Measurements from ENCODE around the gene UPK1B. TPM values are rescaled to one million over a fixed set of nuclear protein-coding genes. Genes with fewer than 3 reads are reported as not detected.

Gene UPK1B
- total and polyA plus RNA-seq, 4 donors: 0.21 to 2.1 (median 0.56) TPM

- H3K9ac ChIP-seq (ENCODE audit: insufficient read depth in 1 of 2, low read length in 2 of 2): no peak overlapping the region
- ATAC-seq (ENCODE audit: insufficient read depth, low FRiP score) (no peak), DNase-seq (peak in 2 of 3 donors; percentile 6 to 16)
- H3K4me3 ChIP-seq: no peak overlapping the region
- H3K27me3 ChIP-seq (ENCODE audit: control insufficient read depth in 3 of 3, insufficient read depth in 3 of 3, low read length in 2 of 3): no peaks in the 10 kb centered on the region
- peaks cover 0 to 15% (median 7%) of the 10 kb centered on the region in 5 donors for H3K4me1 ChIP-seq (ENCODE audit: control insufficient read depth in 5 of 5, insufficient read depth in 5 of 5, low read length in 5 of 5)
- no peak for TF ChIP-seq CTCF (IDR thresholded peaks at IDR 0.05; ENCODE audit: control extremely low read depth, extremely low read depth)
- no peaks in the 10 kb centered on the region for H3K9me3 ChIP-seq (ENCODE audit: control insufficient read depth in 4 of 4, insufficient read depth in 3 of 4, low read length in 3 of 4)
- no peak overlapping the region for H3K27ac ChIP-seq (ENCODE audit: low read depth in 1 of 2, low read length in 1 of 2)
- H3K36me3 ChIP-seq (ENCODE audit: control insufficient read depth in 4 of 4, insufficient read depth in 4 of 4, low read length in 4 of 4): peaks cover 2 to 29% (median 17%) of the 10 kb centered on the region in 4 donors
Observed at GRCh38 chr3:119237299-119237698, 63.9 kb downstream of the UPK1B start.

GRCh38 chr3:119238363-119238762, 65.0 kb downstream of the UPK1B start:
- H3K27me3 ChIP-seq (ENCODE audit: control insufficient read depth in 3 of 3, insufficient read depth in 3 of 3, low read length in 2 of 3): no peaks in the 10 kb centered on the region
- H3K9me3 ChIP-seq (ENCODE audit: control insufficient read depth in 4 of 4, insufficient read depth in 3 of 4, low read length in 3 of 4): no peaks in the 10 kb centered on the region
- no peak overlapping the region for H3K4me3 ChIP-seq
- 36 to 65% methylated on average over 4 of the region's 4 CpGs for WGBS, 2 donors
- TF ChIP-seq CTCF (IDR thresholded peaks at IDR 0.05; ENCODE audit: control extremely low read depth, extremely low read depth): no peak
- peaks cover 0 to 15% (median 7%) of the 10 kb centered on the region in 5 donors for H3K4me1 ChIP-seq (ENCODE audit: control insufficient read depth in 5 of 5, insufficient read depth in 5 of 5, low read length in 5 of 5)
- H3K9ac ChIP-seq (ENCODE audit: insufficient read depth in 1 of 2, low read length in 2 of 2): no peak overlapping the region
- peaks cover 0 to 22% (median 13%) of the 10 kb centered on the region in 4 donors for H3K36me3 ChIP-seq (ENCODE audit: control insufficient read depth in 4 of 4, insufficient read depth in 4 of 4, low read length in 4 of 4)
- DNase-seq (no peak), ATAC-seq (ENCODE audit: insufficient read depth, low FRiP score) (no peak)
- no peak overlapping the region for H3K27ac ChIP-seq (ENCODE audit: low read depth in 1 of 2, low read length in 1 of 2)

DNA sequence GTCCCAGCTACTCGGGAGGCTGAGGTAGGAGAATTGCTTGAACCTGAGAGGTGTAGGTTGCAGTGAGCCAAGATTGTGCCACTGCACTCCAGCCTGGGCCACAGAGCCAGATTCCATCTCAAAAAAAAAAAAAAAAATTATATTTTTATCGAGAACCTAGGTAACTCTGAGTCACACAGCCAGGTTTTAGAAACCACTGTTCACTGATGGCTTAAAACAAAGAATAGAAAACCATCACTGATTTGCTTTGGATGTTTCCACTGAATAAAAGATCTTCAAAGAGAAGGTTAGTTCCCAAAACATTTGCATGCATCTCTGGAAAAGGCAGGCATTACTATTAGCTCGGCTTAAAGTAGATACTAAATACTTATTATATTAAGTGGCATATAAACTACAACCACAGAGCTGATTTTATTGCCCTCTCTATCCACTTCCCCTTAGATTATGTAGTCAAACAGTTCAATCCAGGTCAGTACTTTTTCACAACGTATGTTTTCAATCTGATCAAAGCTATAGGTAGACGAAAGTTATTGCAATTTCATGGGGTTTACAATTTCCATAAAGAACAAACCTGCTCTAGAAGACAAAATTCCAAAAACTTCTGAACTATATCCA, 65.9 kb downstream of the UPK1B start:
- Histone ChIP-seq H3K27me3 (ENCODE audit: control insufficient read depth in 3 of 3, insufficient read depth in 3 of 3, low read length in 2 of 3) (no peaks in the 10 kb centered on the region), H3K4me1 (ENCODE audit: control insufficient read depth in 5 of 5, insufficient read depth in 5 of 5, low read length in 5 of 5) (peaks cover 0 to 15% (median 7%) of the 10 kb centered on the region in 5 donors), H3K4me3 (no peak overlapping the region), H3K27ac (ENCODE audit: low read depth in 1 of 2, low read length in 1 of 2) (peak overlapping the region in 1 of 2 donors; percentile 33), H3K36me3 (ENCODE audit: control insufficient read depth in 4 of 4, insufficient read depth in 4 of 4, low read length in 4 of 4) (peaks cover 0 to 18% (median 10%) of the 10 kb centered on the region in 4 donors), H3K9me3 (ENCODE audit: control insufficient read depth in 4 of 4, insufficient read depth in 3 of 4, low read length in 3 of 4) (no peaks in the 10 kb centered on the region), H3K9ac (ENCODE audit: insufficient read depth in 1 of 2, low read length in 2 of 2) (peak overlapping the region in 1 of 2 donors; percentile 92)
- WGBS, 2 donors: 40 to 47% methylated on average over 5 of the region's 5 CpGs
- DNase-seq (peak in 1 of 3 donors; percentile 45), ATAC-seq (ENCODE audit: insufficient read depth, low FRiP score) (no peak)
- no peak for TF ChIP-seq CTCF (IDR thresholded peaks at IDR 0.05; ENCODE audit: control extremely low read depth, extremely low read depth)

Data from lung (tissue), 12 donors.